ENCODE data around the gene LNX1. TPM values are rescaled to one million over a fixed set of nuclear protein-coding genes. Genes with fewer than 3 reads are reported as not detected.

LNX1 gene
- total RNA-seq, 1 donor from 2014 or later, result 3.3 TPM

DNA sequence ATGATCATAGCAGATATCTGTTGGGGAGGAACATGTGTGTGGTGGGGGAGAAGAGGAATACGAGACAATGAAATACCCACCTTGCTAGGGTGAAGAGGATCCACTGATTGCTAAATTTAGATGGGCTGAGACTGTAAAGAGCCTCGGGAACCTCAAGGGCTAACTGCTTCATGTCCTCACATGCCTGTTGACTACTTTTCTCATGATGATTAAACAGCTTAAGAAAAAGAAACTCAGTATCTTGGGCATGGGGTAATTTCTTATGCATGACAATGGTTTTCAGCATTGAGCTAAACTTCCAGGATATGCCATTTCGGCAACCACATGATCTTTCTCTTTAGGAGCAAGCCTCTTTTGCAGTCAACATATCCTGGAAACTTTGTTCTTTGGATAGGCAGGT, 3.9 kb upstream of the LNX1 start:
- DNase-seq (ENCODE audit: low read depth), result no peak

DNA sequence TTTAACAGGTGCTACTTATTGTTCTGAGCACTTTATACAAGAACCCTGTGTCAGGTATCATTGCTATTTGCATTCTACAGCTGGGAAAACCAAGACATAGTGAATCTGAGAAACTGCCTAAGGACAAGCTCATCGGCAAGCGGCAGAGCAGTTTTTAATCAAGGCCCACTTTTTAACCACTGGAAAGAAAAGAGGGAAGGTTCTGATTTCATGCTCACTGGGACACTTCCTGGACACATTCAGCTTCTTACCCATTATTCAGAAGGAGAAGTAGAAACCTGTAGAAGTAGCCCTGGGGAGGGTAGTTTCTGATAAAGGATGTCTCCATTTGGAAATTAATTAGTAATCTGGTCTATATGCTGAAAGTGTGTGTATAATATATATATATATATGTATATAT, 2.5 kb upstream of the LNX1 start:
- DNase-seq (ENCODE audit: low read depth), result no peak
- no peak for TF ChIP-seq CTCF (conservative IDR thresholded peaks at IDR 0.05; ENCODE audit: low read depth, low read length)
- H3K4me3 ChIP-seq (ENCODE audit: low read depth, low read length), result no peak overlapping the region

More for the DNA sequence above, 3.9 kb upstream of the LNX1 start:
- no peak overlapping the region for H3K4me3 ChIP-seq (ENCODE audit: low read depth, low read length)
- TF ChIP-seq CTCF (conservative IDR thresholded peaks at IDR 0.05; ENCODE audit: low read depth, low read length), result no peak

DNA sequence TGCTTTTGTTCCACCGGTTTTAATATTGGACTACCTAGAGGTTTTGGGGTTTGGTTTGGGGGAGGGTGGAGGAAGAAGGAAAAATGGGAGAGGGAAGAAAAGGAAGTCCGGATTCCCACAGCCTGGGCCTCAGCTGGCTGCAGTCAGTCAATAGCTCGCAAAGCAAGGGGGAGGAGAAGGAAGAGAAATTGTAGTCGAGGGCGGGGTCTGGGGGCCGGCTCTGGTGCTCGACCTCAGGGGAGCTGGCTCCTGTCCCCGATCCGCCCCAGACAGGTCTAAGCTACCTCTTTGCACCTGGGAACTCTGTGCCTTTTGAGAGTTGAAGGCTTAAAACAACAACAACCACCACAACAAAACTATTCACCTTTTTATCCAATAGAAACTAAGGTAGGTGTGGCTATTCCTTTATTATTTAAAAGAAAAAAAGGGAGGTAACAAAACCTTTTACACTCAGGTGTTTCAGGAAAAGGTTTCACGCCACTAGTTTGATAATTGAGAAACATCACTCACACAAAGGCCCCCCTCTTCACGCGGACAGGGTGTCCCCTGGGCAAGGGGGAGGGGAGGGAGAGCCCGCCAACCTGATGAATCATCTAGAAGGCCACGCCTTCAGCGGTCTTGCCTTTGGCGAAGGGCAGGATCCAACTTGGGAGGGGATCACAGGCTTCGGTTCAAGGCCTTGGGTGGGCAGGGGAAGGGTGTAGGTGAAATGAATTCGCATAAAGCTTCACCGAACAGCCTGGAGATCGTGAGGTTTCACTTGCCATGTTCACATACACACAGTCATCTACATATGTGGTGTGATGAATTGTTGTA, 1.6 kb upstream of the LNX1 start:
- H3K4me3 ChIP-seq (ENCODE audit: low read depth, low read length), result peak overlapping the region; percentile 54
- no peak for DNase-seq (ENCODE audit: low read depth)
- no peak for TF ChIP-seq CTCF (conservative IDR thresholded peaks at IDR 0.05; ENCODE audit: low read depth, low read length)

GRCh38 chr4:53592122-53592521, 836 bp upstream of the LNX1 start:
- H3K4me3 ChIP-seq (ENCODE audit: low read depth, low read length), result peak overlapping the region; percentile 54
- DNase-seq (ENCODE audit: low read depth), result no peak
- no peak for TF ChIP-seq CTCF (conservative IDR thresholded peaks at IDR 0.05; ENCODE audit: low read depth, low read length)

DNA sequence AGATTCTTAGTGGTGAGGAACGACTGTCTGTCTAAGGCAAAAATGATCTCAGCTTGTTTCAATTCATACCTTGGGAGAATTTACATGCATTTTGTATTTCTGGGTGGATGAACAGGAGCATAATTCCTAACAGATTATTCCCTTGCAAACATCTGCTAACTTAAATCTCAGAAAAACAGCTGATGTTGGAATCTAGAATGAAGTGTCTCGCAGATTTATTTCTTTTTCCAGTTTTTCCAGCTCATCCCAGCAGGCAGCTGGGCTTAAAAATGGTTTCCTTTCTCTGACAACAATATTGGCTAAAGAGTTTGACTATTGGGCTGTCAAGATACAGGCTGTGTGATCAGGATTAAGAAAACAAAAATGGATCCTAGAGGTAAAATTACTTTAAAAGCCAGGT, 1.1 kb downstream of the LNX1 start:
- no peak for DNase-seq (ENCODE audit: low read depth)
- peak overlapping the region; percentile 55 for H3K4me3 ChIP-seq (ENCODE audit: low read depth, low read length)
- TF ChIP-seq CTCF (conservative IDR thresholded peaks at IDR 0.05; ENCODE audit: low read depth, low read length), result no peak

- no peak for TF ChIP-seq CTCF (conservative IDR thresholded peaks at IDR 0.05; ENCODE audit: low read depth, low read length)
- no peak for DNase-seq (ENCODE audit: low read depth)
- peak overlapping the region; percentile 15 for H3K4me3 ChIP-seq (ENCODE audit: low read depth, low read length)
Observed at GRCh38 chr4:53589511-53589910, 1.8 kb downstream of the LNX1 start.

DNA sequence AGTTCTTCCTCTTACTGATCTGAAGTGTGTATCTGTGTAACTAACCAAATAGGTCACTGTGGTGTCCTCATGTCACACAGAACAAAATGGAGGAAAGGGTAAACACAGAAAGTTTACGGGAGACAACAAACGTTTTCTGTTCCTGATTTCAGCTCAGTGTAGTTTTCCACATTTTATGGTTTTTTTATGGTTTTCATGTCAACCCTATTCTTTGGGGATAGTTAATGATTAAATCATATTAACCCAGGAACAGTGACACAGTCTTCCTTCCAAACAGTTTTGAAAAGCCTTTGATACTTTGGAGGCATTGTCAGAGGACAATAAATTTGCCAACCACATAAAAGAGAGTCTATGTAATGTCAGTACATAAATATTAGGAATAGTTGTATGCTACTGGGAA, 4.2 kb downstream of the LNX1 start:
- no peak for TF ChIP-seq CTCF (conservative IDR thresholded peaks at IDR 0.05; ENCODE audit: low read depth, low read length)
- H3K4me3 ChIP-seq (ENCODE audit: low read depth, low read length), result no peak overlapping the region
- no peak for DNase-seq (ENCODE audit: low read depth)
